GM15510 (cell line): ENCODE results near the gene AGO3.

Experiments used
- POLR2A ChIP-seq: IDR thresholded peaks from 3 replicates; pipeline ENCODE4 v1.6.1; 2011; ENCODE audit warnings: borderline replicate concordance; ENCODE audit not compliant: insufficient read length; ENCODE audit errors: extremely low read depth

The AGO3 gene

GRCh38 chr1:35901235-35901634 lies 29.7 kb upstream of the AGO3 start:
- TF ChIP-seq POLR2A: no peak

- no peak for TF ChIP-seq POLR2A
Measured at GRCh38 chr1:35902671-35903070, 28.2 kb upstream of the AGO3 start.

- no peak for TF ChIP-seq POLR2A
Measured at GRCh38 chr1:35914717-35915116, 16.2 kb upstream of the AGO3 start.

- TF ChIP-seq POLR2A: no peak
Measured at GRCh38 chr1:35915693-35916092, 15.2 kb upstream of the AGO3 start.

GRCh38 chr1:35923791-35924221 lies 7.1 kb upstream of the AGO3 start:
- TF ChIP-seq POLR2A: no peak

GRCh38 chr1:35924838-35925237 lies 6.1 kb upstream of the AGO3 start:
- TF ChIP-seq POLR2A: no peak

- no peak for TF ChIP-seq POLR2A
Measured at GRCh38 chr1:35925741-35926140, 5.2 kb upstream of the AGO3 start.

GRCh38 chr1:35927472-35927871 lies 3.4 kb upstream of the AGO3 start:
- no peak for TF ChIP-seq POLR2A

GRCh38 chr1:35929730-35930592 lies 944 bp upstream of the AGO3 start:
- no peak for TF ChIP-seq POLR2A

GRCh38 chr1:35931446-35932157 lies 697 bp downstream of the AGO3 start:
- TF ChIP-seq POLR2A: no peak

GRCh38 chr1:35932158-35932636 lies 1.3 kb downstream of the AGO3 start:
- TF ChIP-seq POLR2A: no peak

GRCh38 chr1:35932941-35933340 lies 2.0 kb downstream of the AGO3 start:
- no peak for TF ChIP-seq POLR2A

GRCh38 chr1:35935442-35936388 lies 4.8 kb downstream of the AGO3 start:
- no peak for TF ChIP-seq POLR2A

GRCh38 chr1:35936838-35937237 lies 5.9 kb downstream of the AGO3 start:
- TF ChIP-seq POLR2A: no peak

GRCh38 chr1:35939484-35939883 lies 8.6 kb downstream of the AGO3 start:
- TF ChIP-seq POLR2A: no peak
